GM21526 (cell line): ENCODE measurements around the gene RRAD.
"Not testable (repeated sequence)": the region's sequence is repeated elsewhere in the genome, so short reads cannot be mapped to it uniquely, and the experiment has no call there.

Experiments used
- ATAC-seq: cut with Tn5 transposase; IDR thresholded peaks from one replicate; pipeline ENCODE4 v1.9.1; 2021; ENCODE audit warnings: moderate library complexity; ENCODE audit not compliant: unreplicated experiment, low FRiP score

The RRAD gene

DNA sequence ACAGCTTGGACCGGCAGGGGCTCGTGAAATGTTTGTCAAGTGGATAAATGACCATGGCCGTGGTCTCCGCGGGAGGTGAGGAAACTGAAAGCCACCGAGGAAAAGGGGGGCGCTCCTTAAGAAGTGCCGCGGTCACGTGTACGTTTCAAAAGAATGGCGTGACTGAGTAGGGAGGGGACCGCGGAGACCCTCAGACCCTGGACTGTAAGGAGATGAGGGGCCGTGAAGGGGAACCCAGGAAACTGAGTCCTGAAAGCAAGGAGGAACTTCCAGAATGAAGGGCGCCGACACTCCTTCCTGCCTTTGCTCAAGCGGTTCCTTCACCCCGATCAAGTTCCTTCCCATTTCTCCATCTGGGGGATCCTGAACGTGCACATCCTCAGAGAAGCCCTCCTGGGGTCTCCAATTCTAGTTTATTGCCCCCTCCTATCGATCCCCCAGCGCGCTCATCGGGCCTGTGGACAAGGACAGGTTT lies 9.5 kb upstream of the RRAD start:
- not testable (repeated sequence) for ATAC-seq

DNA sequence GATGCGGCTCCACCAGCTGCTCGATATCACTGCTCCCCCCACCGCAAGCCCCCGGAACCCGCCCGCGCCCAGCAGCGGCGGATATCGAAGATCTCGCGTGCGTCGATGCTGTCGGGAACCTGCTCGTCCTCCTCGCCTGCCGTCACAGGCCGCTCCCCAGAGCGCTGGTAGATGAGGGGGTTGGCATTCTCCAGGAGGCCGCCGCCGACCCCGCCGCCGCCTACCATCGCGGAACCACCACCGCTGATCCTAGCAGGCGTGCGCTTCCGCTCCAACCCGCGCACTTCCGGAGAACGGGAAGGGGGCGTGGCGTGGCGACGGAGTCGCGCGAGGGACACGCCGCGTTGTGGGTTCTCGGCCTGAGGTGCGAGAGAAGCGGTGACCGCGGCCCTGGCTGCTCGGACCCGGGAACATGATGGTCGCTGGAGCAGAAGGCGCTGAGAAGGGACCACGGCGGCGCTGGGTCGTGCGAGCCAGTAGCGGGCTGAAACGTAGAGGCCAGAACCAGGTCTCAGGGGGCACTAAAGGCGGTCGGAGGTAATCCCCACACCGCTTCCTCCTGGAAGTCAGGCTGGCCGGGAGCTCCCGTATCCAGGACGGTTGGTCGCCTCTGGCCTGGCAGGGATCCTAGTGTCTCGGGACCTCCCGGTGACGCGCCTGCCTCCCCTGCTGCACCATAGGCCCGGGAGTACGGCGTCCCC lies 9.0 kb upstream of the RRAD start, which contains the start of gene CIAO2B:
TSS of gene CIAO2B (minus strand) at position 265 of the 701 bp plus-strand sequence. CDS start at position 227, 38 bp downstream.
- ATAC-seq = peak; percentile 57

DNA sequence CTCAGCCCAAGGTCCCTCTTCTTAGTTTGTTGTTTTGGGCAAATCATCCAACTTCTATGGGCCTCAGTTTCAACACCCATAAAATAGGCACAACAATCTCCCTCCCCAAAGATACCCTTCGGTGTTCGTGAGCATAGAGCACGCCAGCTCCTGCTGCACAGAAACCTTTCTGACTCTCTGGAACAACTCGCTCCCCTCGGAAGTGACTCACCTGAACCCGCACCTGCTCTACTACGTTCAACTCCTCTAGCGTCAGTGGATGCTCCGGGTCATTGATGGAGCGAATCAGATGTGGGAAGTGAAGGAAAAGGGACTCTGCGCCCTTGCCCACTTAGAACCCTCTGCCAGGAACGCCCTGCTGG lies 8.4 kb upstream of the RRAD start:
- ATAC-seq = no peak

DNA sequence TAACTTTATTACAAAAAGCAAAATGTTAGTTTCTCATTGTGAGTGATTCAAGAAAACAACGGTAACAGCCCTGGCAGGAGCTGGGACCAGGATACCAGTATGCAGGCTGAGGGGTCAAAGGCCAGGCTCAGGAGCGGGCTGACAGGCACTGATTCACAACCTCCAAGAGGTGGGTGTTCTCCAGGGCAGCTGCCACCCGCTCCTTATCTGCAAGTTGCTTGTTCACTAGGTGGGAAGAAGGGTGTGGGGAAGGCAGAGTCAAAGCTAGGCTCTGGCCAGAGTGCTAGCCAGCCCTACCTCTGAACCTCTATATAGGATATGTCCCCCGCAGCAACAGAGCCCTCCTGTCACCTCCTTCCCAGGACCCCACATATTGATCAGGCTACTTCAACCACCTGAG lies 6.7 kb upstream of the RRAD start:
- ATAC-seq = no peak

DNA sequence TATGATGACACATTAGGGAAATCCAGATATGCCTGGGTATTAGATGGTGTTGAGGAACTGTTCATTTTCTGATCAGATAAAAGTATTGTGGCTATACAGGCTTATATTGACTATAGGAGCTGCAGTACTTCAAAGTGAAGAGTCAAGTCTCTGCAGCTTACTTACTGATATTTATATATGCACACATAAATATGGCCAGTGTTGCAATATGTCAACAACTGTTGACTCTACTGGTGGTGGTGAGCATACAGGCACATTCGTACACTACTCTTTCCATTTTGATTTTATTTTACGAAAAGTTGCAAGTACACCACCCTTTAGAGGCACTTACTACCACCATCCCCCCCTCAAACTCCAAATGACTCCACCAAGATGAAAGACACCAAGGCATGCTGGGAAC lies 6.3 kb upstream of the RRAD start:
- no peak for ATAC-seq

DNA sequence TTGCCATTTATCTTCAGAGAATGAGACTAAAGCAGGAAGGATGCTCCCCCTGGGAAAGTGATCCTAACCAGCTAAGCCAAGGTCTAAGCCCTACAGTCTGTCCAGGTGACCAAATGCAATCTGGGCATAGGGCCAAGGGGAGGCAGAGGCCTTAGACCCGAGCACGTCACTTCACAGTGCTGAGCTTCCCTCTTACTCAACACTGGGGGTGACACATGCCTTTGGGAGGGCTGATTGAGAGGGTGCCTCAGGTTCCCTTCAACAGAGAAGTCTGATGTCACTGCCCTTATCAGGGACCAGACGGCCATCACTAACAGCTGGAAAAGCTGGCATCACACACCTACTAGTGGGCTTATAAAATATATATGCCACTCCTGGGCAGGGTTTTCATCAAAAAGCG lies 4.9 kb upstream of the RRAD start:
- ATAC-seq = no peak

DNA sequence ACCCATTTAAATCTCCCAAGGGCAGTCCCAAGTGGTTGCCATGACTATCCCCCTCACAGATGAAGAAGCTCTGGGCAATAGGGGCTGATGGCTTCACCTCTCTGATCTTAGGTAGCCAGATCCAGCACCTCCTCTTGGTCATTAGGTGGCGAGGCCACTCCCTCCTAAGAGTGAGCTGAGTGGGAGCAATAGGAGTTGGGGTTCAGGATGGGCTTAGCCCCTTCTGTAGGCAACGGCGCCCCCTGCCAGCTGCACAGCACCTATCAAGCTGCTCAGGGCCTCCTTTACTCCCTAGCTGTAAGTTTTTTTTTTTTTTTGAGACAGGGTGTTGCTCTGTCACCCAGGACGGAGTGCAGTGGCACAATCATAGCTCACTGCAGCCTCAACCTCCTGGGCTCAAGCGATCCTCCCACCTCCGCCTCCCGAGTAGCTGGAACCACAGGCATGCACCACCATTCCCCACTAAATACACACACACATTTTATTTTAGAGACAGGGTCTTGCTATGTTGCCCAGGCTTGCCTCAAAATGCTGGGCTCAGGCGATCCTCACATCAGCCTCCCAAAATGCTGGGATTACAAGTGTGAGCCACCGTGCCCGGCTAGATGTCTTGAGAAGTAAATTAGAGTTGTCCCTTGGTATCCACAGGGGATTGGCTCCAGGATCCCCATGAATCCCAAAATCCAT lies 3.5 kb upstream of the RRAD start:
- no peak for ATAC-seq

DNA sequence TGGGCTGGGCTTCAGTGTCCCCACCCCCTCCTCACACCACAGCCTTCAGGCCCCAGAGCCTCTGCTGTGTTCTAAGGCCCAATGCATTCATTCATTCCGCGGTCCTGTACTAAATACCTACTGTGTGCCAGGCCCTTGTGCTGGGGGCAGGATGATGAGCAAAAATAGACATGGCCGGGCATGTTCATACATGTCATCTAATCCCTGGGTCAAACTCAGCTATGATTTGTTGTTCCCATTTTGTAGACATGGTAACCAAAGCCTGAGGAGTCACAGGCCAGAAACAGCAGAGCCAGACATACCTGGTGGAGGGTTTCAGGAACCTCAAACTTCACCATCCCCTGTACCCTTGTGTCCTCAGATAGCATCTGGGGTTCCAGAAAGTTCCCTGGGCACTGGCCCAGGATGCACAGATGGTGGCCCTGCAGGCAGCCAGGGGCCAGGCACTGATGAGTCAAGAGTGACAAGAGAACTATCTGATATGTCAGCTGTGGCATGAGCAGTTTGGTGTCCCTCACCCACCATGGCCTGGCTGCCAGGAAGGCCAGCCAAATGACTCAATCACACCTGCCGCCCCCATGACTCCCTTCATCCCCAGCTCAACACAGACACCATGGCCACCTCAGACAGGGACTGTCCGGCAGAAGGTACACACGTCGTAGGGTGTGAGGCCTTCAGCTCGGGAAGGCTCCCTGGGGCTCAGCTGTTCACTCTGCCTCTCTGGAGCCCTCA lies 2.7 kb upstream of the RRAD start:
- no peak for ATAC-seq

DNA sequence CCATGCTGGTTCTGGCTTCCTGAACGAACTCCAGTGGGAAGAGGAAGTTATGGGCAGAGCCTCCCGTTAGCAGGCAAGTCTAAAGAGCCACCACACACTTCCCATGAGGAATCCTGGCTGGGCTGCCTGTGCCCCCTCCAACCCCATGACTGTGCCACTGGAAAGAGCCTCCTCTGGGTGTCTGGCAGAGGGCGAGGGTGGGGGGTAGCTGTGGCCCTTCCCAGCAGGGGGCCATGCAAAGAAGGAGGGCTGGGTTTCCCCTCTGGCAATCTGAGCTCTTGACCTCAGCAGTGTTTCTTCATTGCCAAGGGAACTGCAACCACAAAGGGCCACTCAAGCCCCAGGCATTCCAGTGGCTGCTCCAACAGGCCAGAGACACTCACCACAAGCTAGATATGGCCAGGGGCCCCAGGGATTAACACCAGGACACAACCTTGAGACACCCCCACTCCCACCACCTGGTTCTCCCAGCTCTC lies 1.7 kb upstream of the RRAD start:
- ATAC-seq = no peak

DNA sequence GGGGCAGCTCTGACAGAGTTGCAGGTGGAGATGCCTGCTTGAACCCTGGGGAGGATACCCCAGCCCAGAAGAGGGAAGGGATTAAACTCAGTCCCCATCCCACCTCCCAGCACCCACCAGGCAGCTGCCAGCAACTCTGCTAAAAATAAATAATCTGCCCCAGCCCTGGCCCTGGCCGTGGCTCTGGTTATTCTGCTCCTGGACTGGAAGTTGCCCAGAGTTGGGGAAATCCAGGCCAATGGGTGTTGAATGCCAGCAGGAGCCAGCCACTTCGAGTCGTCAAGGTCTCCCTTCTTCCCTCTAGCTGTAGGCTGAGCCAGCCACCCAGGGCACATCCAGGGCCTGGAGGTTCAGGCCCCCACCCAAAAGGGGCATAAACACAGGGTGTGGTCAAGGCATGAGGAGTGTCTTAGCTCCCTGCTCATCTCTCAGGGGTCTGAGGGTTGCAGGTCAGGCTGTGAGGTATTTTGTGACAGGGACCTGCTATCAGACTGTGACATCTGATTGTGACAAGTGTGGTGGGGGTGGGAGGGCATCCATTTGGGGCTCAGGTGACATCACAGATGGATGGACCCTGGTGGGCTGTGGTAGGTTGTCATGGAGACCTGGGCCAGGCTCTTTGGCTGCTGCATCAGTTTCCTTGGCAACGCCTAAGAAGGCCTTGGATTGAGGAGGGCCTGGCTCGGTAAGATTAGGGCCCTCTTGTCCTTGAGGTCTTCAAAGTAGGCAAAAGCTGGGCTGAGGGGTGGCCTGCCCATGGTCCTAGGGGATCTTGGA lies 1.0 kb upstream of the RRAD start:
- no peak for ATAC-seq

DNA sequence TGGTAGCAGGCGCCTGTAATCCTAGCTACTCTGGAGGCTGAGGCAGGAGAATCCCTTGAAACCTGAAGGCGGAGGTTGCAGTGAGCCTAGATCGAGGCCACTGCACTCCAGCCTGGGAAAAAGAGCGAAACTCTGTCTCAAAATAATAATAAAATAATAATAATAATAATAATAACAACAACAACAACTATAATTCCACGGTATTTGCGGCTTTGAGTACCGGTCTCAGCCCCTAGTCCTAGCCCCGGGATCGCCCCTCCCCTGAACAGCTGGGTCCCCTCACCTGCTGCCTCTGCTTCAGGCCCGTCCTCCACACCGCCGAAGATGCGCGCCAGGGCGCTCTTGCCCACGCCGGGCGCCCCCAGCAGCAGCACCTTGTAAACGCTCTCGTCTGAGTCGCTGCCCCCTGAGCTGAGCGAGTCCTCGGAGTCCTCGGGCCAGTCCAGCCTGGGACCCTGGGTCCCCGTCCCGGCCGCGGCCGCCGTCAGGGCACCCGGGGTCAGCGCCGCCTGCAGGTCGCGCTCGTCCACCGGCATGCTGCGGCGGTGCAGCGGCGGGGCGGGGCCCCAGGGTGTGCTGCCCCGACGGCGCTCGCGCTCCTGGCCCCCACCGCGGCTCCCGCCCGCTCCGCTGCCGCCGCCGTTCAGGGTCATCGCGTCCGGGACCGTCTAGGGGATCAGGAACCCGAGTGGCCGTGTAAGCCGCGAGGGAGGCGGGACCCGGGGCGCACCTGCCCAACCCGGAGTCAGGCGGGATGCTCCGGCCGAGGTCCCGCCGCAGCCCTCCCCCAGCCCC lies 611 bp downstream of the RRAD start:
- peak; percentile 46 for ATAC-seq

DNA sequence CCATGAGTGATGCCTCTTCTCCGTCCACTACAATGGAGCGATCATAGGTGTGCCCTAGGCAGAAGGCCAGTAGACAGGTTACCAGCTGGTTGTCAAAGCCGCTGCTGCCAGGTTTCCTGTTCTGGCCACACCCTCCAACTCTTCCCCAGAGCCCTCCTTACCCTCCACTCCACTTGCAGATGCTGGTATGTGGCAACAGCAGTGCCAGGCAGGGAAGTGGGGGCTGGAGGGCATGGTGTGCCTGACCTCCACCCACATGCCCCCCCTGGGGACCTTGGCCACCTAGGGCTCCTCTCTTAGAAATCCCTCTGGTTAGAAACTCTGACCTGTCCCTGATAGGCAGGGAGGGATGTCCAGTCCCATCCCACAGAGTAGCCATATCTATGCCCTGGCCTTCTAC lies 1.5 kb downstream of the RRAD start:
- no peak for ATAC-seq

DNA sequence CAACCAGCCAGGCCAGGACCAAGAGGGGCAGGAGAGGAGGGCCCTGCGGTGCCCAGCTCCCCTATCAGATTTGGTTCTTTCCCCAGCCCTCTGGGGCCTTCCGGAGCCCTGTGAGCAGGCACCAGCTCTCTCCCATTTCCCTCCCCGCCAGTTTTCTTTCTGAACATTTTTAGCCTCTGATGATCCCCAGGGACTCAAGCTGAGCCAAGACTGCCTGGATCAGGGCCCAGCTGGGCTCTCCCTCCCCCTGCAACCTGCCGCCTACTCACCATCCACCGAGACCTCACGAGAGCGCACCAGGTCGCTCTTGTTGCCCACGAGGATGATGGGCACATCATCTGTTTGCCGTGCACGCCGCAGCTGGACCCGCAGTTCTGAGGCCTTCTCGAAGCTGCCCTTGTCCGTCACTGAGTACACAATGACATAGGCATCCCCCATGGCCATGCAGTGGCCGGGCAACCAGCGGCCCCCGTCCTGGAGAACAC lies 2.0 kb downstream of the RRAD start:
- ATAC-seq = no peak

DNA sequence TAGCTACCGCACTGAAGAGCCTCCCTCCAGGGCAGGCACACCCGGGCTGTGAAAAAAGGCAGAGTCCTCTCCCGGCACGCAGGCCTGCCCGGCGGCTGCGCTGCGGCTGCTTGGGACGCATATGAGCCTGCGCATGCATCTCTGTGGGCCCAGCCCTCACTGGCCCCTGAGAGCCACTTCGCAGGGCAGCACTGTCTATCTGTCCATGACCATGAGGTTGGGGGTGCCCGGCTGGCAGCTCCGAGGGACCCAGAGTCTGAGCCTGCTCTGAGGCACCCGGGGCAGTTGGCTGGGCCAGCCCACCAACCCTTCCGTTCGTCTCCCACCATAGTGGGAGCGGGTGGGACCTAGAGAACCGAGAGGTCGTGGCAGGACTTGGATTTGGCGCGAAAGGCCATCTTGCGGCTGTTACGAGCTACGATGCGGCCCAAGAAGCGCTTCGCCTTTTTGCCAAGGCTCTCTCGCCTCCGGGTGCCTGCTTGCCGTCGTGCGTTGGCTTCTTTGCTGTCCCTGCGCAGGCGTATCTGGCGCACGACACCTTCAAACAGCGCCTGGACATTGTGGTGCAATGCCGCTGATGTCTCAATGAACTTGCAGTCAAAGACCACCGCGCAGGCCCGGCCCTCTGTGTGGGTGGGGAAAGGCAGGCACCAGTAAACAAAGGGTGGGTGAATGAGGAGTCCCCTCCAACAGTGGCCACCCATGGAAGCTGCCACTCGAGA lies 3.4 kb downstream of the RRAD start:
- ATAC-seq = no peak

DNA sequence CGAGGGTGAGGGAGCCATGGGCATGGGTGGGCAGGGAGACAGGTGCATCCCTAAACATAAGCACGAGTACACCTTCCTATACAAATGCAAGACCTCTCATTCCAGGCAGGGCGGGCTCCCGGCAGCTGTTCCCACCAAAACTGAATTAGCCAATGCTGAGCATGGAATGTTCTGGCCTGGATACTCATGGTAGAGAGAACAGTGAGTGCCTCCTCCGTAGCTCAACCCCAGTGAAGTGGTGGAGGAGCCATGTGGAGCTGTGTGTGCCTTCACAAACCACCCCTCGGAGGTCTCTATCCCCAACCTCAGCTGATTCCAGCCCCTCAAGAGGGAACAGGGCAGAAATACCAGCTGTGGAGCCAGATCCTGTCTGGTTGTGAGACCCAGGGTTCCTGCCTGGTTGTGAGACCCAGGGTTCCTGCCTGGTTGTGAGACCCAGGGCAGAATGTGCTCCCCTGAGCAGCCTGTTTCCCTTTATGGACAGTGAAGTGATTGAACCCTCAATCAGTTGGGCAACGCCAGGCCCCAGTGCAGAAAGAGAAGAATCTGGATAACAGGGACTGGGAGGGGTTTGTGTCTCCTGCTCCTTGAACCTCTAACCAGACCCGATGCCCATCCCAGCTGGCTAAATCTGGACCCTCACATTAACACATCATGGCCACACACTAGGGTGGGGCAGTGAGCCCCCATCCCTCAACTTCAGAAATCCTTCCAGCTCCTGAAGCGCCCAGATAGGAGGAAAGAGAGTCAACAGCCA lies 4.2 kb downstream of the RRAD start:
- ATAC-seq = no peak

DNA sequence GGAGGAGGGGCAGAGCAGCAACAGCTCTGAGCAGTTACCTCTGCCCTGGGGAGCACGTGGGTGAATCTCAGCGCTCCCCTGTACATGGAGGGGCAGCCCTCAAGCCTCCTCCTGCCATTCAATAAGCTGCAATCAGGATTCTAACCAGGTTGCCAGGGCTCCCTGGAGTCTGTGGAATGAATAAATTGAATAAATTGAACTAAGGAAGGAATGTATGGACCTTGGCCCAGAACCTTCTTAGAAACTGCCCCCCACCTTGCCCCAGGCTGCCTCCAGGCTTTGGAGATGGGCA lies 5.1 kb downstream of the RRAD start:
- no peak for ATAC-seq

DNA sequence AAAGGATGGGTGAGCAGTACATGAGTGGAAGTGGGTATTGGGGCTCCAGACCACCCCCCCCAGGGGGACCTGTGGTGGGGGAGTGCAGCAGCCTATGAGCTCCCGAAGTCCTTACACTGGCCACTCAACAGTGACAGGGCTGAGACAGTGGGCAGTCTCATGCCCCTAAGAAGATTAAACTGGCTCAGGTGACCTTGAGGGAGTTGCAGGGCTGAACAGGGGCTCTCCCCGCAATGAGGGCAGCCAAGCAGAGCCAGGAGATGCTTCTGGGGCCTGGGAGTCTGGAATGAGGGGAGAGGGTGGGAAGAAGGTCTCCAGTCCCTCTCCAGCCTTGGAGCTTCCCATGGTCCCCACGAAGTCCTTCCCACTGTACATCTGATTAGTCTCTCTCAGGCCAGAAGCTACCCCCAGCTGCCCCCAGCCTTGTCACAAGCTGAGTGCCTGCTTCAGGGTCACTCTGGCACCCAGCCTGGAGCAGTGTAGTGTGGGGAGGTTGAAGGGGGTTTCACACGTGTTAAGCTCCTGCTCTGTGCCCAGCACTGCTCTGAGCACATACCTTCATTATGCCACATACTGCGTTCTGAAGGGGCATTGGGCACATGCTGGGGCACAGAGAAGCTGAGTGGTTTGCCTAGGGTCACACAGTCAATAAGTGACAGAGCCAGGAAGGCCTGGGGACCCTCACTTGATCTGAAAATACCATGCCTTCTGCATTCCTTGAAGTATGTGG lies 5.6 kb downstream of the RRAD start:
- no peak for ATAC-seq
